DMS53 treated with DMSO at 0.1 percent for 48 hours (cell line): ENCODE measurements around the gene UCN3.
"Not testable (repeated sequence)": the region's sequence is repeated elsewhere in the genome, so short reads cannot be mapped to it uniquely, and the experiment has no call there.

ENCODE experiments used
- DNase-seq: peaks from one replicate; lab custom pipeline; 2025; ENCODE audit not compliant: unreplicated experiment; lab: John Stamatoyannopoulos, UW

Gene UCN3

GRCh38 chr10:5404208-5405041 is 39.7 kb downstream of the UCN3 start, which contains the start of gene TUBAL3:
TSS of gene TUBAL3 (minus strand) at chr10:5404828. CDS start at chr10:5404792, 36 bp downstream.
- no peak for DNase-seq

- DNase-seq = no peak
These were observed 42.2 kb downstream of the UCN3 start for GRCh38 chr10:5406918-5407317.

- not testable (repeated sequence) for DNase-seq
These were observed 46.0 kb downstream of the UCN3 start for GRCh38 chr10:5410787-5411186.

GRCh38 chr10:5411941-5412276 is 47.1 kb downstream of the UCN3 start:
- DNase-seq = no peak

- DNase-seq = peak; percentile 90
These were observed 47.6 kb downstream of the UCN3 start, which contains the start of gene NET1 for GRCh38 chr10:5412277-5412941. TSS of gene NET1 (plus strand) at chr10:5412557. CDS start at chr10:5412693, 136 bp downstream.

GRCh38 chr10:5413012-5413938 is 48.5 kb downstream of the UCN3 start:
- no peak for DNase-seq

- DNase-seq = no peak
These were observed 52.2 kb downstream of the UCN3 start for GRCh38 chr10:5416981-5417380.

- DNase-seq = no peak
These were observed 53.8 kb downstream of the UCN3 start for GRCh38 chr10:5418584-5418983.

GRCh38 chr10:5419466-5420094 is 54.8 kb downstream of the UCN3 start:
- DNase-seq = no peak

GRCh38 chr10:5423771-5424170 is 59.0 kb downstream of the UCN3 start:
- DNase-seq = no peak
